HepG2 (cell line): Measurements from ENCODE around the gene COL4A2. TPM values are rescaled to one million over a fixed set of nuclear protein-coding genes. Genes with fewer than 3 reads are reported as not detected.
A peak's percentile ranks its signal among the peaks of the same experiment; 100 is the strongest.

Experiments
- ATAC-seq: fragments of 200-7000 bp; cut with Tn5 transposase; 3 replicates; pipeline ENCODE4 v1.9.1; 2020; ENCODE audit warnings: mild to moderate bottlenecking, moderate library complexity
- BruUV-seq: library from RNA; stranded (reverse); fragments of 400-500 nt; replicated peaks from 2 replicates; lab custom pipeline; 2021; lab: Mats Ljungman, UMichigan
- CTCF ChIA-PET: fragments of 300-600 bp; formaldehyde crosslinking; extraction: SDS; loops from one replicate; lab custom pipeline; 2021; ENCODE audit warnings: low total read pairs, inconsistent platforms, low intra/inter-chr PET ratio; lab: Yijun Ruan, JAX
- POLR2A ChIA-PET: fragments of 350-600 bp; sonication (Branson Sonifier 250); formaldehyde crosslinking; loops from one replicate; lab custom pipeline; 2020; ENCODE audit warnings: antibody characterized with exemption, inconsistent platforms; lab: Yijun Ruan, JAX
- DNase-seq: peaks from one replicate; pipeline ENCODE4 v3.0.0-alpha.2; 2015; ENCODE audit warnings: low spot score
- FAIRE-seq: peaks from 3 replicates; lab custom pipeline; 2011; peaks lifted over from hg19 to GRCh38; lab: Jason Lieb, UNC
- H2AFZ ChIP-seq: one replicate; pipeline ENCODE4 v1.6.1; 2011; ENCODE audit warnings: low read length, inconsistent platforms
- H3K27ac ChIP-seq: fragments of 300-600 bp; 3 replicates; pipeline ENCODE4 v1.8.0; 2011; ENCODE audit warnings: mixed run types, mild to moderate bottlenecking, mixed read lengths, low read length, inconsistent platforms; ENCODE audit not compliant: insufficient read depth; ENCODE audit errors: extremely low read length
- H3K27me3 ChIP-seq, 2 experiments: fragments of 200-600 bp in 1 of 2; 2 replicates in 1 of 2; 3 replicates in 1 of 2; pipeline versions ENCODE4 v1.6.0 to v1.8.0; 2011; ENCODE audit warnings: low read length in 2 of 2, mild to moderate bottlenecking in 2 of 2, moderate library complexity in 2 of 2, inconsistent platforms in 1 of 2; ENCODE audit not compliant: insufficient read depth in 2 of 2, control insufficient read depth in 1 of 2
- H3K36me3 ChIP-seq, 2 experiments: fragments of 200-600 bp in 1 of 2; replicated peaks in 1 of 2; 2 replicates in 1 of 2; 3 replicates in 1 of 2; pipeline versions ENCODE4 v1.5.1 to v1.8.0; 2011; ENCODE audit warnings: low read length in 2 of 2, inconsistent platforms in 1 of 2; ENCODE audit not compliant: insufficient read depth in 2 of 2, control insufficient read depth in 1 of 2
- H3K4me1 ChIP-seq: 2 replicates; pipeline ENCODE4 v1.5.1; 2012; ENCODE audit warnings: low read length, inconsistent platforms; ENCODE audit not compliant: insufficient read depth
- H3K4me2 ChIP-seq: 2 replicates; pipeline ENCODE4 v1.6.0; 2011; ENCODE audit warnings: low read depth, low read length, inconsistent platforms
- H3K4me3 ChIP-seq, 3 experiments: fragments of 200-600 bp in 1 of 3; sonication (generic), shearing (Covaris generic) in 1 of 3; replicated peaks in 1 of 3; 2 replicates each; pipeline ENCODE4 v1.5.1; 2011 to 2016; ENCODE audit warnings: low read length in 3 of 3, inconsistent platforms in 2 of 3, low read depth in 2 of 3, mild to moderate bottlenecking in 2 of 3, control low read depth in 1 of 3, mixed read lengths in 1 of 3; ENCODE audit not compliant: insufficient read depth in 1 of 3
- H3K79me2 ChIP-seq: one replicate; pipeline ENCODE4 v1.6.1; 2011; ENCODE audit warnings: low read length, inconsistent platforms; ENCODE audit not compliant: insufficient read depth
- H3K9ac ChIP-seq: 2 replicates; pipeline ENCODE4 v1.6.0; 2011; ENCODE audit warnings: mild to moderate bottlenecking, low read depth, low read length, inconsistent platforms; ENCODE audit not compliant: insufficient read depth
- H3K9me3 ChIP-seq: 2 replicates; pipeline ENCODE4 v1.5.1; 2012; ENCODE audit warnings: mild to moderate bottlenecking, low read length
- H4K20me1 ChIP-seq: 2 replicates; pipeline ENCODE4 v1.6.0; 2011; ENCODE audit warnings: inconsistent platforms, mild to moderate bottlenecking, low read length, moderate library complexity; ENCODE audit not compliant: insufficient read depth
- AGO2 ChIP-seq: fragments of 200-400 bp; formaldehyde crosslinking; optimal IDR thresholded peaks from 2 replicates; pipeline ENCODE3; 2017; ENCODE audit warnings: mild to moderate bottlenecking, low read depth, low read length, moderate library complexity
- GABPA ChIP-seq, 2 experiments: IDR thresholded peaks; 2 replicates each; pipeline ENCODE4 v1.6.1; 2011 to 2016; ENCODE audit warnings: low read depth in 2 of 2, low read length in 1 of 2, missing biosample characterization in 1 of 2, missing genetic modification characterization in 1 of 2
- HNRNPLL ChIP-seq: fragments of 200-400 bp; formaldehyde crosslinking; IDR thresholded peaks from 2 replicates; pipeline ENCODE4 v1.6.1; 2017; ENCODE audit warnings: mild to moderate bottlenecking, low read depth, low read length; ENCODE audit not compliant: poor library complexity, severe bottlenecking
- SIX1 ChIP-seq: sonication (generic); formaldehyde crosslinking; IDR thresholded peaks from 2 replicates; pipeline ENCODE4 v1.4.0; 2020; ENCODE audit warnings: missing genetic modification reagents, borderline replicate concordance
- SP4 ChIP-seq: sonication (generic); formaldehyde crosslinking; IDR thresholded peaks from 2 replicates; pipeline ENCODE4 v1.8.1; 2023; ENCODE audit warnings: mild to moderate bottlenecking, missing genetic modification reagents
- ZFP1 ChIP-seq: IDR thresholded peaks from 2 replicates; pipeline ENCODE4 v1.6.1; 2016
- ZNF180 ChIP-seq: sonication (generic); formaldehyde crosslinking; IDR thresholded peaks from 2 replicates; pipeline ENCODE4 v1.4.0; 2020; ENCODE audit warnings: low read depth, missing genetic modification reagents, borderline replicate concordance
- ZNF614 ChIP-seq: IDR thresholded peaks from 2 replicates; pipeline ENCODE4 v1.6.1; 2018; ENCODE audit warnings: missing biosample characterization, missing genetic modification reagents, inconsistent platforms, borderline replicate concordance
- WGBS: methylation state at CpG from one replicate; pipeline ENCODE4 v1.1.6; 2017; ENCODE audit warnings: low lambda C conversion rate; 5-methylcytosine and 5-hydroxymethylcytosine counted together
- in situ Hi-C: cut with HindIII; loops from 2 replicates; pipeline ENCODE4 v1.10.0; 2017; ENCODE audit warnings: low pct_unique_long_range_greater_than_20kb; ENCODE audit not compliant: extremely low pct_ligation_motif_present
- intact Hi-C: fragments of 100-400 bp; cut with micrococcal nuclease; formaldehyde crosslinking; loops from one replicate; pipeline ENCODE4 v1.10.0; 2022; ENCODE audit not compliant: unreplicated experiment
- polyA plus RNA-seq, 8 experiments: library from polyadenylated mRNA; depleted of rRNA in 3 of 8; stranded (reverse) in 7 of 8; unstranded in 1 of 8; fragments of >200 nt; fragmentation: Illumina TruSeq in 4 of 8; extraction: Trizol in 4 of 8; gene quantifications; 2 replicates each; pipeline versions ENCODE4 v1.2.1 to v1.2.3, GENCODE V29; 2011 to 2016; ENCODE audit warnings: low read depth in 4 of 8, missing spikeins in 1 of 8, mixed read lengths in 1 of 8; ENCODE audit not compliant: insufficient read depth in 1 of 8
- total RNA-seq, 5 experiments: library from RNA; depleted of rRNA; stranded (reverse); fragments of >200 nt; fragmentation: Illumina TruSeq; extraction: Trizol; gene quantifications; 2 replicates each; pipeline ENCODE4 v1.2.3, GENCODE V29; 2016; ENCODE audit warnings: low read depth in 1 of 5
- TF ChIP-seq, protein P1 (sequence below): sonication (generic); formaldehyde crosslinking; IDR thresholded peaks from 2 replicates; pipeline ENCODE4 v1.4.0; 2020; ENCODE audit warnings: missing genetic modification reagents
- TF ChIP-seq, protein P2 (sequence below): sonication (generic); formaldehyde crosslinking; IDR thresholded peaks from 2 replicates; pipeline ENCODE4 v1.8.1; 2023; ENCODE audit warnings: mild to moderate bottlenecking, missing genetic modification reagents, borderline replicate concordance

Gene COL4A2
- total and polyA plus RNA-seq, 2 of the 13 experiments (the other 11 are each of a cell fraction or from before 2014, with no cell fraction given), result 0.22 to 1.9 TPM

DNA sequence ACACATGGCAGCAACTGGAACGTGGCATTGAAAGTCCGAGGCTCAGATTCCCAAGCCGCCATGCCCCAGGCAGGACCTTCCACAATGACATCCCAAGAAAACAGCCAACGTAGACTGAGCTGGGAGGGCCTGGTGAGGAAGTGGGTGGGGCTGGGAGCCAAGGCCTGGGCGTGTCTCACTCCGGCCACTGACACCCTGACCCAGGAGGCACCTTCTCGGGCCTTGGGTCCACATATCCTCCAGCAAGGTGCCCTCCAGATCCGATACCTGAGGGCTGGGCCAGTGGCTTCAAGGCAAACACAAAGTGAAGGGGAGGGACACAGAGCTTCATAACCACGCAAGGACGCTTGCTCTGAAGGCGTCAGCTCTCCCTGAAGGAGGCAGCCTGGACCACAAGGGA, 211.5 kb downstream of the COL4A2 start (continued):
- TF ChIP-seq ZNF614 (no peak), ZFP1 (no peak), SP4 (CRISPR knock-in tag) (no peak), GABPA (IDR thresholded peaks at IDR 0.05; ENCODE audit: low read depth, low read length) (no peak), GABPA (CRISPR knock-in tag; IDR thresholded peaks at IDR 0.05; ENCODE audit: low read depth) (no peak), SIX1 (CRISPR knock-in tag) (no peak), ZNF180 (CRISPR knock-in tag) (no peak)
- TF ChIP-seq, protein P1, sequence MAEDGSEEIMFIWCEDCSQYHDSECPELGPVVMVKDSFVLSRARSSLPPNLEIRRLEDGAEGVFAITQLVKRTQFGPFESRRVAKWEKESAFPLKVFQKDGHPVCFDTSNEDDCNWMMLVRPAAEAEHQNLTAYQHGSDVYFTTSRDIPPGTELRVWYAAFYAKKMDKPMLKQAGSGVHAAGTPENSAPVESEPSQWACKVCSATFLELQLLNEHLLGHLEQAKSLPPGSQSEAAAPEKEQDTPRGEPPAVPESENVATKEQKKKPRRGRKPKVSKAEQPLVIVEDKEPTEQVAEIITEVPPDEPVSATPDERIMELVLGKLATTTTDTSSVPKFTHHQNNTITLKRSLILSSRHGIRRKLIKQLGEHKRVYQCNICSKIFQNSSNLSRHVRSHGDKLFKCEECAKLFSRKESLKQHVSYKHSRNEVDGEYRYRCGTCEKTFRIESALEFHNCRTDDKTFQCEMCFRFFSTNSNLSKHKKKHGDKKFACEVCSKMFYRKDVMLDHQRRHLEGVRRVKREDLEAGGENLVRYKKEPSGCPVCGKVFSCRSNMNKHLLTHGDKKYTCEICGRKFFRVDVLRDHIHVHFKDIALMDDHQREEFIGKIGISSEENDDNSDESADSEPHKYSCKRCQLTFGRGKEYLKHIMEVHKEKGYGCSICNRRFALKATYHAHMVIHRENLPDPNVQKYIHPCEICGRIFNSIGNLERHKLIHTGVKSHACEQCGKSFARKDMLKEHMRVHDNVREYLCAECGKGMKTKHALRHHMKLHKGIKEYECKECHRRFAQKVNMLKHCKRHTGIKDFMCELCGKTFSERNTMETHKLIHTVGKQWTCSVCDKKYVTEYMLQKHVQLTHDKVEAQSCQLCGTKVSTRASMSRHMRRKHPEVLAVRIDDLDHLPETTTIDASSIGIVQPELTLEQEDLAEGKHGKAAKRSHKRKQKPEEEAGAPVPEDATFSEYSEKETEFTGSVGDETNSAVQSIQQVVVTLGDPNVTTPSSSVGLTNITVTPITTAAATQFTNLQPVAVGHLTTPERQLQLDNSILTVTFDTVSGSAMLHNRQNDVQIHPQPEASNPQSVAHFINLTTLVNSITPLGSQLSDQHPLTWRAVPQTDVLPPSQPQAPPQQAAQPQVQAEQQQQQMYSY (CRISPR knock-in tag), result no peak

DNA sequence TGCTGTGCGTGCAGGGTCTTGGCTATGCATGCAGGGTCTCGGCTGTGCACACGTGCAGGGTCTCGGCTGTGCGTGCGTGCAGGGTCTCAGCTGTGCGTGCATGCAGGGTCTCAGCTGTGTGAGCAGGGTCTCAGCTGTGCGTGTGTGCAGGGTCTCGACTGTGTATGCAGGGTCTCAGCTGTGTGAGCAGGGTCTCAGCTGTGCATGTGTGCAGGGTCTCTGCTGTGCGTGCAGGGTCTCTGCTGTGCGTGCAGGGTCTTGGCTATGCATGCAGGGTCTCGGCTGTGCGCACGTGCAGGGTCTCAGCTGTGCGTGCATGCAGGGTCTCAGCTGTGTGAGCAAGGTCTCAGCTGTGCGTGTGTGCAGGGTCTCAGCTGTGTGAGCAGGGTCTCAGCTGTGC, 212.0 kb downstream of the COL4A2 start:
- POLR2A ChIA-PET, result interaction anchor here (1.2 kb wide), 1 partner anchor 8 kb away, joined by 3 read pairs; no protein-coding TSS in a partner anchor
- no peak for FAIRE-seq
- WGBS, result 100% methylated on average over 5 of the region's 16 CpGs

More for the DNA sequence above, 212.0 kb downstream of the COL4A2 start:
- Histone ChIP-seq H2AFZ (no peak overlapping the region), H3K27ac (no peak overlapping the region), H3K9ac (no peak overlapping the region), H3K9me3 (no peaks in the 10 kb centered on the region), H3K36me3 (peaks cover 8 to 31% of the 10 kb centered on the region in 2 experiments), H3K4me3 (no peak overlapping the region), H3K79me2 (no peaks in the 10 kb centered on the region), H3K4me1 (peaks cover 7% of the 10 kb centered on the region; the same call in 1 of the 2 replicates), H3K27me3 (no peaks in the 10 kb centered on the region), H4K20me1 (peaks cover 4% of the 10 kb centered on the region), H3K4me2 (no peak overlapping the region)
- TF ChIP-seq, protein P2, sequence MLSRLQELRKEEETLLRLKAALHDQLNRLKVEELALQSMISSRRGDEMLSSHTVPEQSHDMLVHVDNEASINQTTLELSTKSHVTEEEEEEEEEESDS (CRISPR knock-in tag), result no peak
- TF ChIP-seq AGO2 (peak; percentile 23), HNRNPLL (peak; percentile 12)
- no peak for DNase-seq
- in situ Hi-C loops, result no loop called here
- no TSS peak for BruUV-seq
- intact Hi-C loops, result no loop called here
- ATAC-seq, result no peak; the same call in 2 of the 3 replicates
- CTCF ChIA-PET, result no interaction called here
